Measurements from ENCODE around the gene ARHGEF28.

Gene ARHGEF28

GRCh38 chr5:73757416-73757815 lies 131.4 kb downstream of the ARHGEF28 start:
- peak; percentile 64 for DNase-seq
- TF ChIP-seq CTCF (IDR thresholded peaks at IDR 0.05; ENCODE audit: low read depth, low read length): no peak
- peaks cover 43% of the 10 kb centered on the region for H3K4me1 ChIP-seq

DNA sequence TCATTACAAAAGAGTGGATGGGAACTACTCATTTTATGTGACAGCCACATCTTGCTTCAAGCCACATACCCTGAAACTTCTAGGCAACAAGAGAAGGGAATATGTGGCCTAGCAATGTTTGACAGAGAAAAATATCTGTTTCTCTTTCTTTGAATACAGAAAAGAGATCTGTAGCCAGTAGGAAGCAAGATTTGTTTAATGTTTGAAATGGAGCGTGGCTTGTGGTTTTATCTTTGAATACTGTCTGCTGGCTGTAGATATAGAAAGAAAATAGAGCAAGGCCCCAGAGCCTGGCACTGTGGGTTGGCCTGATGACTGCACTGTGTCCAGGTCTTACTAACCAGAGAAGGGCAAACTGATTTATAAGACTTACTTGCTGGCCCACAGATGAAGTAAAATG lies 133.8 kb downstream of the ARHGEF28 start:
- H3K36me3 ChIP-seq: peaks cover 5% of the 10 kb centered on the region
- no peak for DNase-seq
- no peak overlapping the region for H3K4me3 ChIP-seq (ENCODE audit: low read depth, low read length)
- no peaks in the 10 kb centered on the region for H3K9me3 ChIP-seq
- no peak for TF ChIP-seq CTCF (IDR thresholded peaks at IDR 0.05; ENCODE audit: low read depth, low read length)
- H3K4me1 ChIP-seq: peaks cover 57% of the 10 kb centered on the region
- H3K27me3 ChIP-seq: no peaks in the 10 kb centered on the region

More at GRCh38 chr5:73757416-73757815, 131.4 kb downstream of the ARHGEF28 start:
- Histone ChIP-seq H3K9me3 (no peaks in the 10 kb centered on the region), H3K36me3 (peaks cover 15% of the 10 kb centered on the region), H3K27me3 (no peaks in the 10 kb centered on the region), H3K4me3 (ENCODE audit: low read depth, low read length) (no peak overlapping the region)

DNA sequence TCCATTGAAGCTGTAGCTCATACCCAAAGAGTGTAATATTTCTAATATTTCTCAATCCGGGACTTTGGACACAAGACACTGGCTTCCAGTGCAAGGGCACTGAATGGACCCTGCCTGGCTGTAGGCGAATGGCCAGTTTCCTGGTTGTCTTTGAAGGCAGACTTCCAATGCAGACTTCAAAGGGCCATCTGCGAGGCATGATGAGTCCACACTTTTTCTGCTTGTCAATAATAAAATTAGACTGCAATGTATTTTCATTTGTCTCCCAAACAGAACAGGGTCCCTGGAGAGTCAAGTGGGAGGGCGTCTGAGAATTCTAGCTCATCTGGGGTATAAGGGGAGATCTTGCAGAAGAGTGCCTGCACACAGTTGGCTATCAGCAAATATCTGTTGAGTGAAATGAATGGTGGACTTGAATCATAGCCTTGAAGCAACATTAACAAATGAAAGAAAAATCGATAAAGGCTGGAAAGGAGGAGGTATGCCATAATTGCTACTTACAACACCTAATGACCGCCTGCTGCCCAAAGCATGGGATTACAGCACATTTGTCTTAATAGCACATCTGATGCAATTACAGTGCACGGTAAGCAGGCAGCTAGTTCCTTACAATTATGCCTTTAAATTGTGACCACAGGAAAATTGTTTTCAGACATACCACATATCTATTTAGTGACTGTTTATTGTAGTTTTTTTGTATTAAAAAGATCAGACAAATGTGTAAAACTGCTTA lies 137.5 kb downstream of the ARHGEF28 start:
- no peaks in the 10 kb centered on the region; the same call in 1 of the 2 replicates for H3K9me3 ChIP-seq
- peak overlapping the region; percentile 6 for H3K4me3 ChIP-seq (ENCODE audit: low read depth, low read length)
- H3K4me1 ChIP-seq: peaks cover 33% of the 10 kb centered on the region
- H3K27me3 ChIP-seq: no peaks in the 10 kb centered on the region
- H3K36me3 ChIP-seq: peaks cover 35% of the 10 kb centered on the region
- DNase-seq: peak; percentile 83
- peak; percentile 34 for TF ChIP-seq CTCF (IDR thresholded peaks at IDR 0.05; ENCODE audit: low read depth, low read length)

DNA sequence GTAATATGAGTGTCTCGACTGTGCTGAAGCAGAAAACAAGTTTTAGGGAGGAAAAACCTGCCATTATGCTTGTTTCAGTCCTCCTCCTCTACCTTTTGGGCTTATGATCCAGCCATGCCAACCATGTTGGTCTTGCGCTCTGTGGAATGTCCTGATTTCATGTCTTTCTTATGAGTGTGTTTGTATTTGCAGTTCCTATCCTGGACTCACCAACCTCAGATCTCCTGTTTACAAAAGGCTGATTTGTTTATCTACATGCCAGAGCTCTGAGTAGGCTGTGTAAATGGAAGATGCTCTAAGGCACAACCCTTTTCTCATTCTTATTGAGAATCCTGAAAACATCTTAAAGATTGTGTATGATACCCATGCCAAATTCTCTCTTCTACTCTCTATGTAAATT lies 138.6 kb downstream of the ARHGEF28 start:
- no peak for DNase-seq
- H3K36me3 ChIP-seq: peaks cover 41% of the 10 kb centered on the region
- H3K4me3 ChIP-seq (ENCODE audit: low read depth, low read length): no peak overlapping the region
- peaks cover 27% of the 10 kb centered on the region for H3K4me1 ChIP-seq
- no peaks in the 10 kb centered on the region for H3K27me3 ChIP-seq
- TF ChIP-seq CTCF (IDR thresholded peaks at IDR 0.05; ENCODE audit: low read depth, low read length): no peak
- H3K9me3 ChIP-seq: no peaks in the 10 kb centered on the region; the same call in 1 of the 2 replicates

GRCh38 chr5:73764996-73765395 lies 139.0 kb downstream of the ARHGEF28 start:
- H3K4me1 ChIP-seq: peaks cover 24% of the 10 kb centered on the region
- no peak overlapping the region for H3K4me3 ChIP-seq (ENCODE audit: low read depth, low read length)
- no peaks in the 10 kb centered on the region for H3K27me3 ChIP-seq
- no peak for TF ChIP-seq CTCF (IDR thresholded peaks at IDR 0.05; ENCODE audit: low read depth, low read length)
- DNase-seq: no peak
- H3K36me3 ChIP-seq: peaks cover 42% of the 10 kb centered on the region
- no peaks in the 10 kb centered on the region; the same call in 1 of the 2 replicates for H3K9me3 ChIP-seq

DNA sequence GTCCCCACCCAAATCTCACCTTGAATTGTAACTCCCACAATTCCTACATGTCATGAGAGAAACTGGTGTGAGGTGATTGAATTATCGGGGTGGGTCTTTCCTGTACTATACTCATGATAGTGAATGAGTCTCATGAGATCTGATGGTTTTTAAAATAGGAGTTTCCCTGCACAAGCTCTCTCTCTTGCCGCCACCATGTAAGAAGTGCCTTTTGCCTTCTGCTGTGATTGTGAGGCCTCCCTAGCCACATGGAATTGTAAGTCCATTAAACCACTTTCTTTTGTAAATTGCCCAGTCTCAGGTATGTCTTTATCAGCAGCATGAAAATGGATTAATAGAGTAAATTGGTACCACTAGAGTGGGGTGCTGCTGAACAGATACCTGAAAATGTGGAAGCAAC lies 140.9 kb downstream of the ARHGEF28 start:
- no peak for TF ChIP-seq CTCF (IDR thresholded peaks at IDR 0.05; ENCODE audit: low read depth, low read length)
- Histone ChIP-seq H3K36me3 (peaks cover 47% of the 10 kb centered on the region), H3K4me1 (peaks cover 23% of the 10 kb centered on the region)

More for the DNA sequence above, 140.9 kb downstream of the ARHGEF28 start:
- Histone ChIP-seq H3K4me3 (ENCODE audit: low read depth, low read length) (no peak overlapping the region), H3K27me3 (no peaks in the 10 kb centered on the region), H3K9me3 (no peaks in the 10 kb centered on the region; the same call in 1 of the 2 replicates)
- no peak for DNase-seq

Measured in BE2C (cell line).